Breast epithelium (tissue), 4 donors: Measurements from ENCODE around the gene PAXX. TPM values are rescaled to one million over a fixed set of nuclear protein-coding genes. Genes with fewer than 3 reads are reported as not detected.
A peak's percentile ranks its signal among the peaks of the same experiment; 100 is the strongest.

Experiments used
- DNase-seq, 2 donors: peaks; one replicate each; pipeline ENCODE4 v3.0.0-alpha.2; 2019; ENCODE audit warnings: low spot score in 2 of 2
- H3K27ac ChIP-seq, 2 donors: fragments of 200-600 bp; sonication (generic) in 1 of 2; one replicate each; pipeline ENCODE4 v1.5.1; 2016 to 2019; ENCODE audit warnings: mild to moderate bottlenecking in 1 of 2
- H3K27me3 ChIP-seq, 2 donors: fragments of 200-600 bp; sonication (generic) in 1 of 2; one replicate each; pipeline versions ENCODE4 v1.5.1 to v1.6.0; 2017 to 2019; ENCODE audit warnings: control low read depth in 1 of 2, mild to moderate bottlenecking in 1 of 2
- H3K36me3 ChIP-seq: fragments of 200-600 bp; one replicate; pipeline ENCODE4 v1.5.1; 2019
- H3K4me1 ChIP-seq, 2 donors: fragments of 200-600 bp; sonication (generic); one replicate each; pipeline ENCODE4 v1.5.1; 2016 to 2019; ENCODE audit warnings: control low read depth in 1 of 2
- H3K4me3 ChIP-seq, 3 donors: fragments of 200-600 bp; sonication (generic); 1 replicate in 2 of 3; 2 replicates in 1 of 3; pipeline ENCODE4 v1.5.1; 2016 to 2019; ENCODE audit warnings: mild to moderate bottlenecking in 3 of 3, moderate library complexity in 2 of 3
- H3K9me3 ChIP-seq, 2 donors: fragments of 200-600 bp; sonication (generic) in 1 of 2; one replicate each; pipeline ENCODE4 v1.5.1; 2016 to 2019; ENCODE audit warnings: control low read depth in 1 of 2
- CTCF ChIP-seq, 3 donors: fragments of 450-650 bp; IDR thresholded peaks; one replicate each; pipeline ENCODE4 v1.5.1; 2016 to 2017; ENCODE audit warnings: antibody characterized with exemption in 3 of 3, mild to moderate bottlenecking in 3 of 3, moderate library complexity in 3 of 3
- POLR2A ChIP-seq: fragments of 450-650 bp; IDR thresholded peaks from one replicate; pipeline ENCODE4 v1.6.1; 2016; ENCODE audit warnings: antibody characterized with exemption, mild to moderate bottlenecking, moderate library complexity
- POLR2AphosphoS5 ChIP-seq, 3 donors: sonication (generic); formaldehyde crosslinking; IDR thresholded peaks; one replicate each; pipeline ENCODE4 v1.6.1; 2017; ENCODE audit warnings: antibody characterized with exemption in 3 of 3
- intact Hi-C: fragments of 100-400 bp; cut with DNase I; formaldehyde crosslinking; loops from one replicate; pipeline ENCODE4 v1.15.1; 2023; ENCODE audit warnings: low total_unique reads
- total RNA-seq, 3 donors: library from RNA; depleted of rRNA; stranded (reverse); fragments of >200 nt; gene quantifications; one replicate each; pipeline ENCODE4 v1.1.0, GENCODE V29; 2016

The PAXX gene
- total RNA-seq, 3 donors from 2014 or later, result 24.6 to 66.2 (median 49.2) TPM

GRCh38 chr9:136961279-136962065, 30.8 kb upstream of the PAXX start:
- peak overlapping the region in 1 of 2 donors; percentile 43 for H3K27ac ChIP-seq
- no peaks in the 10 kb centered on the region for H3K9me3 ChIP-seq
- H3K27me3 ChIP-seq, result no peaks in the 10 kb centered on the region
- intact Hi-C loops, result loop anchor here (1.0 kb wide), 1 partner anchor 42 kb away; no protein-coding TSS in a partner anchor
- no peak for DNase-seq
- H3K36me3 ChIP-seq, result no peaks in the 10 kb centered on the region
- no peaks in the 10 kb centered on the region for H3K4me1 ChIP-seq
- no peak overlapping the region for H3K4me3 ChIP-seq
- TF ChIP-seq POLR2AphosphoS5 (IDR thresholded peaks at IDR 0.05) (no peak), POLR2A (no peak), CTCF (IDR thresholded peaks at IDR 0.05) (no peak)

- H3K4me3 ChIP-seq, result no peak overlapping the region
- H3K27ac ChIP-seq, result no peak overlapping the region
- TF ChIP-seq POLR2AphosphoS5 (IDR thresholded peaks at IDR 0.05) (no peak), CTCF (IDR thresholded peaks at IDR 0.05) (no peak), POLR2A (no peak)
- intact Hi-C loops, result no loop called here
- H3K27me3 ChIP-seq, result no peaks in the 10 kb centered on the region
- H3K36me3 ChIP-seq, result no peaks in the 10 kb centered on the region
- no peak for DNase-seq
- no peaks in the 10 kb centered on the region for H3K9me3 ChIP-seq
- H3K4me1 ChIP-seq, result no peaks in the 10 kb centered on the region
Measured at GRCh38 chr9:136962163-136962562, 30.1 kb upstream of the PAXX start.

GRCh38 chr9:136962701-136963248, 29.4 kb upstream of the PAXX start:
- no peak overlapping the region for H3K27ac ChIP-seq
- no peaks in the 10 kb centered on the region for H3K9me3 ChIP-seq
- intact Hi-C loops, result no loop called here
- H3K27me3 ChIP-seq, result no peaks in the 10 kb centered on the region
- no peak overlapping the region for H3K4me3 ChIP-seq
- TF ChIP-seq POLR2A, result no peak
- H3K4me1 ChIP-seq, result no peaks in the 10 kb centered on the region
- DNase-seq, result no peak
- no peaks in the 10 kb centered on the region for H3K36me3 ChIP-seq

- H3K27me3 ChIP-seq, result no peaks in the 10 kb centered on the region
- H3K27ac ChIP-seq, result no peak overlapping the region
- DNase-seq, result no peak
- no peak for TF ChIP-seq CTCF (IDR thresholded peaks at IDR 0.05)
- TF ChIP-seq POLR2AphosphoS5 (IDR thresholded peaks at IDR 0.05), result no peak
- H3K36me3 ChIP-seq, result no peaks in the 10 kb centered on the region
- intact Hi-C loops, result no loop called here
- no peak overlapping the region for H3K4me3 ChIP-seq
- no peaks in the 10 kb centered on the region for H3K9me3 ChIP-seq
- no peaks in the 10 kb centered on the region for H3K4me1 ChIP-seq
Measured at GRCh38 chr9:136963341-136963740, 28.9 kb upstream of the PAXX start.

- DNase-seq, result no peak
- no peaks in the 10 kb centered on the region for H3K27me3 ChIP-seq
- TF ChIP-seq POLR2A, result no peak
- no peak for TF ChIP-seq POLR2AphosphoS5 (IDR thresholded peaks at IDR 0.05)
- TF ChIP-seq CTCF (IDR thresholded peaks at IDR 0.05), result no peak
- H3K27ac ChIP-seq, result no peak overlapping the region
- H3K4me1 ChIP-seq, result no peaks in the 10 kb centered on the region
- H3K36me3 ChIP-seq, result no peaks in the 10 kb centered on the region
- intact Hi-C loops, result no loop called here
- H3K4me3 ChIP-seq, result no peak overlapping the region
- no peaks in the 10 kb centered on the region for H3K9me3 ChIP-seq
Measured at GRCh38 chr9:136963751-136964150, 28.5 kb upstream of the PAXX start.
